NB4 (cell line): ENCODE results near the gene GPC5.

Experiments
- CTCF ChIP-seq: IDR thresholded peaks from one replicate; pipeline ENCODE4 v1.5.1; 2012; ENCODE audit warnings: low read depth, low read length
- MYC ChIP-seq: IDR thresholded peaks from 2 replicates; pipeline ENCODE4 v1.6.1; 2011; ENCODE audit warnings: low read depth, low read length
- POLR2A ChIP-seq: IDR thresholded peaks from 2 replicates; pipeline ENCODE4 v1.6.1; 2011; ENCODE audit warnings: mild to moderate bottlenecking; ENCODE audit not compliant: insufficient read length; ENCODE audit errors: extremely low read depth
- TF ChIP-seq, protein P1 (sequence below): IDR thresholded peaks from 2 replicates; pipeline ENCODE4 v1.6.1; 2011; ENCODE audit warnings: low read depth, low read length

DNA sequence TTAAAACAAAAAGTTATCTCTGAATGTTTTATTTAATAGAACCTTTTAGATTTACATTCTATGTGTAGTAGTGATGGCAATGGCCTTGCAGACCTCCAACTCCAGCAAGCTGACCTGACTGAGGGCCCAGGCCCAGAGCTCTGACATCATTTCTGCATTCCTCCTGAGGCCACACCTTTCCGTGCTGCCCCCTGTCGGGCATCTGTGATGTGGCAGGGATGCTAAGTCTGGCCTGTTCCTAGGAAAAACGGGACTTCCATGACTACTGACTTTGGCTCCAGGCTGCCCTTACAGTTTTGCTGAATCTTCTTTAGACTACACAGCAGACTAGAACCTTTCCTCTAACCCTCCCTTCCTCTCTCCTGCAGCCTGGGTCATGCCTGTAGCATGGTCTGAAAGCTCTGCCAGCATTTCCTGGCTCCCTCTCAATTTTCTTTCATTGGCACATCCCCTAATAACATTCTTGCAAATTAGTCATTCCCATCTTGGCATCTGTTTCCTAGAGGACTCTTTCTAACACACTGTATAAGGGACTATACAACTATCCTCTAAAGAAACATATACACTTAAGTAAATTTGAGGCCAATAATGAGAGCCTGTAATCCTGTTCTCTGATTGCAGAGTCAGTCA lies 249.1 kb downstream of the GPC5 start:
- TF ChIP-seq CTCF = peak; percentile 79
- TF ChIP-seq POLR2A = no peak
- TF ChIP-seq, protein P1, sequence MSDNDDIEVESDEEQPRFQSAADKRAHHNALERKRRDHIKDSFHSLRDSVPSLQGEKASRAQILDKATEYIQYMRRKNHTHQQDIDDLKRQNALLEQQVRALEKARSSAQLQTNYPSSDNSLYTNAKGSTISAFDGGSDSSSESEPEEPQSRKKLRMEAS = no peak
- TF ChIP-seq MYC = no peak
